Measurements from ENCODE around the gene PBRM1. TPM values are rescaled to one million over a fixed set of nuclear protein-coding genes. Genes with fewer than 3 reads are reported as not detected.

The PBRM1 gene
- total and polyA plus RNA-seq, 2 of the 13 experiments (the other 11 are each of a cell fraction or from before 2014, with no cell fraction given): 10.9 to 33.2 TPM

DNA sequence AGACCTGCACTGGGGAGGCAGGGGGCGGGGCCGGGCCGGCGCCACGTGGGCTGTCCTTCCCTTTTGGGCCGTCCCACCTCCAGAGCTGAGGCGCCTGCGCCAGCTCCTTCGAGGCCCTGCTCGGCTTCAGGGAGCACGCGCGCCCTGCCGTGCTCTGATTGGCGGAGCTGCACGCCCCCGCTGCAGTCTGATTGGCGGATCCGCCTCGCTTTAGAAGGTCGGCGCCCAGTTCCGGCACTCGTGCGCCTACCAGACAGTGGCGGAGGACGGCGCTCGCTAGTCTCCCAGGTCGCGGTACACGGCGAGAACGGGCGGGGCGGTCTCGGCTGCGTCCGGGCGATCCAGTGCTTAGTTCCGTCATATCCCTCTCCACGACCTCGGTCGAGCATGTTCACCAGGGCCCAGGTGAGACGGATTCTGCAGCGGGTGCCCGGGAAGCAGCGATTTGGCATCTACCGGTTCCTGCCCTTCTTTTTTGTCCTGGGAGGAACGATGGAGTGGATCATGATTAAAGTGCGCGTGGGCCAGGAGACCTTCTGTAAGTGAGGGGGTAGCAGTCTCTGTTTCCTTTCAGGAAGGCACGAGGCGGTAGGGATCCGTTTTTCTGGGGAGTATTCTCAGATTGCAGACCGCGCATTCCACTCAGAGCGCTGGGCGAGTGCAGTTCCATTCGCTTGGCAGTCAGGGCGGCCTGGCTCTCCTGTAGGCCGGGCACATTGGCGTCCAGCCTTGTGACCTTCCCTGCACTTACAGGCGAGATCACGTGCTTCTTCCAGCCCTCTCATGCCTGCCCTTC is 149.1 kb downstream of the PBRM1 start, which contains the start of gene UQCC5 (continued):
- TF ChIP-seq TSC22D2 (CRISPR knock-in tag; IDR thresholded peaks at IDR 0.05; ENCODE audit: borderline replicate concordance): no peak
- TF ChIP-seq TGIF2 (CRISPR knock-in tag; IDR thresholded peaks at IDR 0.05): no peak; the same call in 1 of the 2 replicates
- peak; percentile 33; the same call in 1 of the 2 replicates for TF ChIP-seq FOXA3 (CRISPR knock-in tag; IDR thresholded peaks at IDR 0.05)
- no peak for TF ChIP-seq ATM (IDR thresholded peaks at IDR 0.05; ENCODE audit: borderline replicate concordance)
- TF ChIP-seq ZNF549 (CRISPR knock-in tag; IDR thresholded peaks at IDR 0.05): no peak
- TF ChIP-seq, protein P1, sequence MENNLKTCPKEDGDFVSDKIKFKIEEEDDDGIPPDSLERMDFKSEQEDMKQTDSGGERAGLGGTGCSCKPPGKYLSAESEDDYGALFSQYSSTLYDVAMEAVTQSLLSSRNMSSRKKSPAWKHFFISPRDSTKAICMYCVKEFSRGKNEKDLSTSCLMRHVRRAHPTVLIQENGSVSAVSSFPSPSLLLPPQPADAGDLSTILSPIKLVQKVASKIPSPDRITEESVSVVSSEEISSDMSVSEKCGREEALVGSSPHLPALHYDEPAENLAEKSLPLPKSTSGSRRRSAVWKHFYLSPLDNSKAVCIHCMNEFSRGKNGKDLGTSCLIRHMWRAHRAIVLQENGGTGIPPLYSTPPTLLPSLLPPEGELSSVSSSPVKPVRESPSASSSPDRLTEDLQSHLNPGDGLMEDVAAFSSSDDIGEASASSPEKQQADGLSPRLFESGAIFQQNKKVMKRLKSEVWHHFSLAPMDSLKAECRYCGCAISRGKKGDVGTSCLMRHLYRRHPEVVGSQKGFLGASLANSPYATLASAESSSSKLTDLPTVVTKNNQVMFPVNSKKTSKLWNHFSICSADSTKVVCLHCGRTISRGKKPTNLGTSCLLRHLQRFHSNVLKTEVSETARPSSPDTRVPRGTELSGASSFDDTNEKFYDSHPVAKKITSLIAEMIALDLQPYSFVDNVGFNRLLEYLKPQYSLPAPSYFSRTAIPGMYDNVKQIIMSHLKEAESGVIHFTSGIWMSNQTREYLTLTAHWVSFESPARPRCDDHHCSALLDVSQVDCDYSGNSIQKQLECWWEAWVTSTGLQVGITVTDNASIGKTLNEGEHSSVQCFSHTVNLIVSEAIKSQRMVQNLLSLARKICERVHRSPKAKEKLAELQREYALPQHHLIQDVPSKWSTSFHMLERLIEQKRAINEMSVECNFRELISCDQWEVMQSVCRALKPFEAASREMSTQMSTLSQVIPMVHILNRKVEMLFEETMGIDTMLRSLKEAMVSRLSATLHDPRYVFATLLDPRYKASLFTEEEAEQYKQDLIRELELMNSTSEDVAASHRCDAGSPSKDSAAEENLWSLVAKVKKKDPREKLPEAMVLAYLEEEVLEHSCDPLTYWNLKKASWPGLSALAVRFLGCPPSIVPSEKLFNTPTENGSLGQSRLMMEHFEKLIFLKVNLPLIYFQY (CRISPR knock-in tag; IDR thresholded peaks at IDR 0.05; ENCODE audit: borderline replicate concordance): peak; percentile 73; the same call in 1 of the 2 replicates
- TF ChIP-seq, protein P2, sequence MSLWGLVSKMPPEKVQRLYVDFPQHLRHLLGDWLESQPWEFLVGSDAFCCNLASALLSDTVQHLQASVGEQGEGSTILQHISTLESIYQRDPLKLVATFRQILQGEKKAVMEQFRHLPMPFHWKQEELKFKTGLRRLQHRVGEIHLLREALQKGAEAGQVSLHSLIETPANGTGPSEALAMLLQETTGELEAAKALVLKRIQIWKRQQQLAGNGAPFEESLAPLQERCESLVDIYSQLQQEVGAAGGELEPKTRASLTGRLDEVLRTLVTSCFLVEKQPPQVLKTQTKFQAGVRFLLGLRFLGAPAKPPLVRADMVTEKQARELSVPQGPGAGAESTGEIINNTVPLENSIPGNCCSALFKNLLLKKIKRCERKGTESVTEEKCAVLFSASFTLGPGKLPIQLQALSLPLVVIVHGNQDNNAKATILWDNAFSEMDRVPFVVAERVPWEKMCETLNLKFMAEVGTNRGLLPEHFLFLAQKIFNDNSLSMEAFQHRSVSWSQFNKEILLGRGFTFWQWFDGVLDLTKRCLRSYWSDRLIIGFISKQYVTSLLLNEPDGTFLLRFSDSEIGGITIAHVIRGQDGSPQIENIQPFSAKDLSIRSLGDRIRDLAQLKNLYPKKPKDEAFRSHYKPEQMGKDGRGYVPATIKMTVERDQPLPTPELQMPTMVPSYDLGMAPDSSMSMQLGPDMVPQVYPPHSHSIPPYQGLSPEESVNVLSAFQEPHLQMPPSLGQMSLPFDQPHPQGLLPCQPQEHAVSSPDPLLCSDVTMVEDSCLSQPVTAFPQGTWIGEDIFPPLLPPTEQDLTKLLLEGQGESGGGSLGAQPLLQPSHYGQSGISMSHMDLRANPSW (CRISPR knock-in tag; IDR thresholded peaks at IDR 0.05; ENCODE audit: borderline replicate concordance): peak; percentile 83; the same call in 1 of the 2 replicates
- TF ChIP-seq, protein P3, sequence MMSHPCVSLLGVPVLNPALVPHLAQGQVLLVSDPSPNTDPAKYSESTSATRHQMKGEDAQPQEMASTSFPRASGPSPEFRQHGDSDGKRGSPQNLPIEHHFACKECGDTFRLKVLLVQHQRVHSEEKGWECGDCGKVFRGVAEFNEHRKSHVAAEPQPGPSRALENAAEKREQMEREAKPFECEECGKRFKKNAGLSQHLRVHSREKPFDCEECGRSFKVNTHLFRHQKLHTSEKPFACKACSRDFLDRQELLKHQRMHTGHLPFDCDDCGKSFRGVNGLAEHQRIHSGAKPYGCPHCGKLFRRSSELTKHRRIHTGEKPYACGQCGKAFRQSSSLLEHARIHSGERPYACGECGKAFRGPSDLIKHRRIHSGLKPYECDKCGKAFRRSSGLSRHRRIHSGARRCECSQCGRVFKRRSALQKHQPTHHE (CRISPR knock-in tag; IDR thresholded peaks at IDR 0.05; ENCODE audit: borderline replicate concordance): peak; percentile 69; the same call in 1 of the 2 replicates
- TF ChIP-seq FIP1L1 (IDR thresholded peaks at IDR 0.05; ENCODE audit: borderline replicate concordance, insufficient read depth, low read depth, low read length): peak; percentile 94; the same call in 1 of the 2 replicates
- TF ChIP-seq TEAD3 (CRISPR knock-in tag; optimal IDR thresholded peaks at IDR 0.05; ENCODE audit: borderline replicate concordance): no peak
- TF ChIP-seq, protein P4, sequence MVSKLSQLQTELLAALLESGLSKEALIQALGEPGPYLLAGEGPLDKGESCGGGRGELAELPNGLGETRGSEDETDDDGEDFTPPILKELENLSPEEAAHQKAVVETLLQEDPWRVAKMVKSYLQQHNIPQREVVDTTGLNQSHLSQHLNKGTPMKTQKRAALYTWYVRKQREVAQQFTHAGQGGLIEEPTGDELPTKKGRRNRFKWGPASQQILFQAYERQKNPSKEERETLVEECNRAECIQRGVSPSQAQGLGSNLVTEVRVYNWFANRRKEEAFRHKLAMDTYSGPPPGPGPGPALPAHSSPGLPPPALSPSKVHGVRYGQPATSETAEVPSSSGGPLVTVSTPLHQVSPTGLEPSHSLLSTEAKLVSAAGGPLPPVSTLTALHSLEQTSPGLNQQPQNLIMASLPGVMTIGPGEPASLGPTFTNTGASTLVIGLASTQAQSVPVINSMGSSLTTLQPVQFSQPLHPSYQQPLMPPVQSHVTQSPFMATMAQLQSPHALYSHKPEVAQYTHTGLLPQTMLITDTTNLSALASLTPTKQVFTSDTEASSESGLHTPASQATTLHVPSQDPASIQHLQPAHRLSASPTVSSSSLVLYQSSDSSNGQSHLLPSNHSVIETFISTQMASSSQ (IDR thresholded peaks at IDR 0.05; ENCODE audit: low read depth): no peak
- TF ChIP-seq, protein P4 (CRISPR knock-in tag; IDR thresholded peaks at IDR 0.05; ENCODE audit: borderline replicate concordance): peak; percentile 55
- TF ChIP-seq, protein P5, sequence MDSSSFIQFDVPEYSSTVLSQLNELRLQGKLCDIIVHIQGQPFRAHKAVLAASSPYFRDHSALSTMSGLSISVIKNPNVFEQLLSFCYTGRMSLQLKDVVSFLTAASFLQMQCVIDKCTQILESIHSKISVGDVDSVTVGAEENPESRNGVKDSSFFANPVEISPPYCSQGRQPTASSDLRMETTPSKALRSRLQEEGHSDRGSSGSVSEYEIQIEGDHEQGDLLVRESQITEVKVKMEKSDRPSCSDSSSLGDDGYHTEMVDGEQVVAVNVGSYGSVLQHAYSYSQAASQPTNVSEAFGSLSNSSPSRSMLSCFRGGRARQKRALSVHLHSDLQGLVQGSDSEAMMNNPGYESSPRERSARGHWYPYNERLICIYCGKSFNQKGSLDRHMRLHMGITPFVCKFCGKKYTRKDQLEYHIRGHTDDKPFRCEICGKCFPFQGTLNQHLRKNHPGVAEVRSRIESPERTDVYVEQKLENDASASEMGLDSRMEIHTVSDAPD (CRISPR knock-in tag; IDR thresholded peaks at IDR 0.05): no peak
- no peak for TF ChIP-seq SNAI1 (CRISPR knock-in tag; IDR thresholded peaks at IDR 0.05; ENCODE audit: borderline replicate concordance)
